OCI-LY7 (cell line): ENCODE data around the gene CRY2. TPM values are rescaled to one million over a fixed set of nuclear protein-coding genes. Genes with fewer than 3 reads are reported as not detected.

Experiments
- BruUV-seq: library from RNA; stranded (reverse); fragments of 400-500 nt; replicated peaks from 2 replicates; lab custom pipeline; 2021; lab: Mats Ljungman, UMichigan
- CTCF ChIA-PET: fragments of 300-600 bp; sonication (Branson Sonifier 250); formaldehyde crosslinking; loops from one replicate; lab custom pipeline; 2022; ENCODE audit warnings: antibody characterized with exemption; ENCODE audit not compliant: unreplicated experiment; lab: Charles Lee
- POLR2A ChIA-PET: fragments of 300-600 bp; sonication (Branson Sonifier 250); formaldehyde crosslinking; loops from one replicate; lab custom pipeline; 2022; ENCODE audit warnings: antibody characterized with exemption; lab: Charles Lee
- DNase-seq: peaks from one replicate; pipeline ENCODE4 v3.0.0-alpha.2; 2015; ENCODE audit warnings: low spot score
- H2AFZ ChIP-seq: fragments of 200-600 bp; sonication (generic), shearing (Covaris generic); 2 replicates; pipeline ENCODE4 v1.6.1; 2014; ENCODE audit warnings: mild to moderate bottlenecking, antibody characterized with exemption, low read length, moderate library complexity
- H3K27ac ChIP-seq: fragments of 200-600 bp; sonication (generic); 2 replicates; pipeline ENCODE4 v1.5.1; 2014; ENCODE audit warnings: mixed run types, low read depth, mild to moderate bottlenecking, moderate library complexity, low read length, inconsistent platforms; ENCODE audit not compliant: poor library complexity, severe bottlenecking
- H3K36me3 ChIP-seq: fragments of 200-600 bp; sonication (generic); 2 replicates; pipeline ENCODE4 v1.6.1; 2014; ENCODE audit warnings: mild to moderate bottlenecking, antibody characterized with exemption, low read length, moderate library complexity, mixed read lengths; ENCODE audit not compliant: insufficient read depth
- H3K4me1 ChIP-seq: fragments of 200-600 bp; sonication (generic); 2 replicates; pipeline ENCODE4 v1.5.1; 2014; ENCODE audit warnings: mild to moderate bottlenecking, low read length; ENCODE audit not compliant: insufficient read depth, poor library complexity, severe bottlenecking
- H3K4me2 ChIP-seq: fragments of 200-600 bp; sonication (generic); 2 replicates; pipeline ENCODE4 v1.6.1; 2014; ENCODE audit warnings: mild to moderate bottlenecking, low read length
- H3K4me3 ChIP-seq: fragments of 200-600 bp; sonication (generic); 2 replicates; pipeline ENCODE4 v1.5.1; 2014; ENCODE audit warnings: mild to moderate bottlenecking, low read depth, low read length; ENCODE audit not compliant: poor library complexity, severe bottlenecking
- H3K79me2 ChIP-seq: fragments of 200-600 bp; sonication (generic); 2 replicates; pipeline ENCODE4 v1.6.1; 2016; ENCODE audit warnings: low read depth, mild to moderate bottlenecking, low read length, moderate library complexity, mixed read lengths; ENCODE audit not compliant: insufficient read depth
- H3K9me2 ChIP-seq: fragments of 200-600 bp; sonication (generic); 2 replicates; pipeline ENCODE4 v1.6.1; 2016; ENCODE audit warnings: mild to moderate bottlenecking, low read length, mixed read lengths; ENCODE audit not compliant: insufficient read depth
- H3K9me3 ChIP-seq: fragments of 200-600 bp; sonication (generic); 2 replicates; pipeline ENCODE4 v1.6.1; 2014; ENCODE audit warnings: mild to moderate bottlenecking, mixed run types, low read length, mixed read lengths
- H4K20me1 ChIP-seq: fragments of 200-600 bp; sonication (generic); 2 replicates; pipeline ENCODE4 v1.6.1; 2014; ENCODE audit warnings: mild to moderate bottlenecking, antibody characterized with exemption, low read length, moderate library complexity, mixed read lengths; ENCODE audit not compliant: insufficient read depth
- EZH2phosphoT487 ChIP-seq: fragments of 200-600 bp; sonication (generic); IDR thresholded peaks from 2 replicates; pipeline ENCODE4 v1.6.1; 2018; ENCODE audit warnings: low read depth, borderline replicate concordance, mild to moderate bottlenecking, mixed run types, antibody characterized with exemption, low read length, moderate library complexity, mixed read lengths
- intact Hi-C: fragments of 100-400 bp; cut with micrococcal nuclease; formaldehyde crosslinking; loops from one replicate; pipeline ENCODE4 v1.10.0; 2022; ENCODE audit not compliant: unreplicated experiment
- total RNA-seq, 2 experiments: library from RNA; depleted of rRNA in 1 of 2; stranded (reverse); fragments of >200 nt in 1 of 2; shearing (Covaris generic) in 1 of 2; gene quantifications; 2 replicates each; pipeline ENCODE4 v1.2.3, GENCODE V29; 2014 to 2022
- TF ChIP-seq, protein P1 (sequence below): fragments of 200-600 bp; sonication (generic); conservative IDR thresholded peaks from 2 replicates; pipeline ENCODE4 v1.5.1; 2014; ENCODE audit warnings: mild to moderate bottlenecking, antibody characterized with exemption, low read length, moderate library complexity, mixed read lengths

Gene CRY2
- total RNA-seq, 2 experiments from 2014 or later = 19.2 to 24.6 TPM

GRCh38 chr11:45926536-45927331 lies 79.5 kb downstream of the CRY2 start:
- ChIA-PET CTCF (no interaction called here), POLR2A (interaction anchor here (0.8 to 1.0 kb wide), 3 partner anchors 10 to 80 kb away, joined by 3 to 4 read pairs (median 3); no protein-coding TSS in a partner anchor)
- Histone ChIP-seq H3K79me2 (peaks cover 6% of the 10 kb centered on the region; the same call in 1 of the 2 replicates), H3K9me3 (no peaks in the 10 kb centered on the region), H3K4me1 (peaks cover 57% of the 10 kb centered on the region), H3K27ac (no peak overlapping the region), H3K36me3 (peaks cover 2% of the 10 kb centered on the region; the same call in 1 of the 2 replicates), H3K9me2 (no peaks in the 10 kb centered on the region), H3K4me3 (no peak overlapping the region), H2AFZ (no peak overlapping the region), H3K4me2 (no peak overlapping the region), H4K20me1 (no peaks in the 10 kb centered on the region)
- TF ChIP-seq, protein P1, sequence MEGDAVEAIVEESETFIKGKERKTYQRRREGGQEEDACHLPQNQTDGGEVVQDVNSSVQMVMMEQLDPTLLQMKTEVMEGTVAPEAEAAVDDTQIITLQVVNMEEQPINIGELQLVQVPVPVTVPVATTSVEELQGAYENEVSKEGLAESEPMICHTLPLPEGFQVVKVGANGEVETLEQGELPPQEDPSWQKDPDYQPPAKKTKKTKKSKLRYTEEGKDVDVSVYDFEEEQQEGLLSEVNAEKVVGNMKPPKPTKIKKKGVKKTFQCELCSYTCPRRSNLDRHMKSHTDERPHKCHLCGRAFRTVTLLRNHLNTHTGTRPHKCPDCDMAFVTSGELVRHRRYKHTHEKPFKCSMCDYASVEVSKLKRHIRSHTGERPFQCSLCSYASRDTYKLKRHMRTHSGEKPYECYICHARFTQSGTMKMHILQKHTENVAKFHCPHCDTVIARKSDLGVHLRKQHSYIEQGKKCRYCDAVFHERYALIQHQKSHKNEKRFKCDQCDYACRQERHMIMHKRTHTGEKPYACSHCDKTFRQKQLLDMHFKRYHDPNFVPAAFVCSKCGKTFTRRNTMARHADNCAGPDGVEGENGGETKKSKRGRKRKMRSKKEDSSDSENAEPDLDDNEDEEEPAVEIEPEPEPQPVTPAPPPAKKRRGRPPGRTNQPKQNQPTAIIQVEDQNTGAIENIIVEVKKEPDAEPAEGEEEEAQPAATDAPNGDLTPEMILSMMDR = no peak
- TF ChIP-seq EZH2phosphoT487 = no peak
- DNase-seq = no peak
- BruUV-seq = no TSS peak
- intact Hi-C loops = no loop called here

DNA sequence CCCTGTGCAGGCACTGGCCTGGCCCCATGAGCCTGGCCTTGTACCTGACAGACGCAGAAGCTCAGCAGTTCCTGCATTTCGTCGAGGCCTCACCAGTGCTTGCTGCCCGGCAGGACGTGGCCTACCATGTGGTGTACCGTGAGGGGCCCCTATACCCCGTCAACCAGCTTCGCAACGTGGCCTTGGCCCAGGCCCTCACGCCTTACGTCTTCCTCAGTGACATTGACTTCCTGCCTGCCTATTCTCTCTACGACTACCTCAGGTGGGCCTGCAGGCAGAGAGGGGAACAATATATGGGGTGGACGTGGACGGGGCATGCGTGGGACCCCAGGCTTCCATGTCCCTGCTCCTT lies 80.0 kb downstream of the CRY2 start:
- H3K4me1 ChIP-seq = peaks cover 57% of the 10 kb centered on the region
- intact Hi-C loops = no loop called here
- no peak overlapping the region for H3K27ac ChIP-seq
- CTCF ChIA-PET = no interaction called here
- TF ChIP-seq, protein P1 = no peak
- TF ChIP-seq EZH2phosphoT487 = no peak
- no peaks in the 10 kb centered on the region for H3K9me2 ChIP-seq
- BruUV-seq = no TSS peak
- no peak overlapping the region for H2AFZ ChIP-seq
- no peak overlapping the region for H3K4me3 ChIP-seq
- no peak overlapping the region for H3K4me2 ChIP-seq
- no peak for DNase-seq
- H3K79me2 ChIP-seq = peaks cover 11% of the 10 kb centered on the region
- H3K9me3 ChIP-seq = no peaks in the 10 kb centered on the region
- POLR2A ChIA-PET = interaction anchor here (0.8 to 1.2 kb wide), 3 partner anchors 9 to 11 kb away, joined by 3 to 5 read pairs (median 4); partner anchors contain the start of gene PEX16
- H3K36me3 ChIP-seq = peaks cover 7% of the 10 kb centered on the region; the same call in 1 of the 2 replicates
- no peaks in the 10 kb centered on the region for H4K20me1 ChIP-seq
